ENCODE data around the gene GPR37.

GPR37 gene

GRCh38 chr7:124765401-124766352 is at the start of gene GPR37:
GPR37 (minus strand) TSS chr7:124765792; CDS start chr7:124764976, 816 bp downstream.
- peak within 1 kb of the TSS; percentile 74 for H3K4me3 ChIP-seq (ENCODE audit: low read length)
- TF ChIP-seq CTCF (conservative IDR thresholded peaks at IDR 0.05; ENCODE audit: low read depth, low read length), result no peak
- DNase-seq (ENCODE audit: low read depth), result no peak

GRCh38 chr7:124813994-124814798 is 48.6 kb upstream of the GPR37 start:
- no peak for DNase-seq (ENCODE audit: low read depth)
- no peak for TF ChIP-seq CTCF (conservative IDR thresholded peaks at IDR 0.05; ENCODE audit: low read depth, low read length)
- no peak overlapping the region for H3K4me3 ChIP-seq (ENCODE audit: low read length)

- TF ChIP-seq CTCF (conservative IDR thresholded peaks at IDR 0.05; ENCODE audit: low read depth, low read length), result no peak
- H3K4me3 ChIP-seq (ENCODE audit: low read length), result no peak overlapping the region
- no peak for DNase-seq (ENCODE audit: low read depth)
Measured at GRCh38 chr7:124812764-124813163, 47.2 kb upstream of the GPR37 start.

- no peak for TF ChIP-seq CTCF (conservative IDR thresholded peaks at IDR 0.05; ENCODE audit: low read depth, low read length)
- no peak for DNase-seq (ENCODE audit: low read depth)
- no peak overlapping the region for H3K4me3 ChIP-seq (ENCODE audit: low read length)
Measured at GRCh38 chr7:124811341-124811740, 45.7 kb upstream of the GPR37 start.

GRCh38 chr7:124810605-124811004 is 45.0 kb upstream of the GPR37 start:
- DNase-seq (ENCODE audit: low read depth), result no peak
- no peak overlapping the region for H3K4me3 ChIP-seq (ENCODE audit: low read length)
- no peak for TF ChIP-seq CTCF (conservative IDR thresholded peaks at IDR 0.05; ENCODE audit: low read depth, low read length)

- no peak for TF ChIP-seq CTCF (conservative IDR thresholded peaks at IDR 0.05; ENCODE audit: low read depth, low read length)
- DNase-seq (ENCODE audit: low read depth), result no peak
Measured at GRCh38 chr7:124808206-124808605, 42.6 kb upstream of the GPR37 start.

More at GRCh38 chr7:124808206-124808605, 42.6 kb upstream of the GPR37 start:
- H3K4me3 ChIP-seq (ENCODE audit: low read length), result no peak overlapping the region
